SK-N-SH treated with all-trans-retinoic acid at 6 μM for 48 hours (cell line): ENCODE data around the gene MRRF.

ENCODE experiments used
- ATAC-seq: fragments of 200-7000 bp; cut with Tn5 transposase; 3 replicates; pipeline ENCODE4 v1.9.1; 2020; ENCODE audit warnings: mild to moderate bottlenecking, moderate library complexity
- BACH2 ChIP-seq: fragments of 250-450 bp; sonication (Bioruptor Pico); IDR thresholded peaks from 2 replicates; pipeline ENCODE4 v1.9.0; 2021; ENCODE audit warnings: mild to moderate bottlenecking, borderline replicate concordance
- CREB5 ChIP-seq: fragments of 250-450 bp; sonication (Bioruptor Pico); IDR thresholded peaks from 2 replicates; pipeline ENCODE4 v1.5.1; 2020; ENCODE audit warnings: low read depth, mild to moderate bottlenecking, moderate library complexity
- CSDC2 ChIP-seq: fragments of 250-450 bp; sonication (Bioruptor Pico); IDR thresholded peaks from 2 replicates; pipeline ENCODE4 v1.5.0; 2020; ENCODE audit warnings: mild to moderate bottlenecking, moderate library complexity
- CSRNP3 ChIP-seq: fragments of 250-450 bp; sonication (Bioruptor Pico); IDR thresholded peaks from 2 replicates; pipeline ENCODE4 v1.5.1; 2021; ENCODE audit warnings: mild to moderate bottlenecking, moderate library complexity
- ESRRG ChIP-seq: fragments of 250-450 bp; sonication (Bioruptor Pico); IDR thresholded peaks from 2 replicates; pipeline ENCODE4 v1.6.1; 2021; ENCODE audit warnings: mild to moderate bottlenecking
- GLIS3 ChIP-seq: fragments of 250-450 bp; sonication (Bioruptor Pico); IDR thresholded peaks from 2 replicates; pipeline ENCODE4 v1.5.0; 2020; ENCODE audit warnings: mild to moderate bottlenecking, moderate library complexity
- ISL1 ChIP-seq: fragments of 250-450 bp; sonication (Bioruptor Pico); IDR thresholded peaks from 2 replicates; pipeline ENCODE4 v2.1.2; 2022; ENCODE audit warnings: mild to moderate bottlenecking, moderate library complexity
- OSR1 ChIP-seq: fragments of 250-450 bp; sonication (Bioruptor Pico); IDR thresholded peaks from 2 replicates; pipeline ENCODE4 v1.8.0; 2022; ENCODE audit warnings: moderate library complexity, mild to moderate bottlenecking, inconsistent platforms
- PATZ1 ChIP-seq: fragments of 250-450 bp; sonication (Bioruptor Pico); IDR thresholded peaks from 2 replicates; pipeline ENCODE4 v1.8.0; 2020; ENCODE audit warnings: mild to moderate bottlenecking, moderate library complexity, borderline replicate concordance
- POU6F1 ChIP-seq: fragments of 250-450 bp; sonication (Bioruptor Pico); IDR thresholded peaks from 2 replicates; pipeline ENCODE4 v1.8.0; 2021; ENCODE audit warnings: low read depth, mild to moderate bottlenecking, moderate library complexity, borderline replicate concordance
- PPARA ChIP-seq: fragments of 250-450 bp; sonication (Bioruptor Pico); IDR thresholded peaks from 2 replicates; pipeline ENCODE4 v1.5.0; 2020; ENCODE audit warnings: mild to moderate bottlenecking, borderline replicate concordance
- RARB ChIP-seq: fragments of 250-450 bp; sonication (Bioruptor Pico); IDR thresholded peaks from 2 replicates; pipeline ENCODE4 v1.8.0; 2021; ENCODE audit warnings: mild to moderate bottlenecking, moderate library complexity
- SNAI2 ChIP-seq: fragments of 250-450 bp; sonication (Bioruptor Pico); IDR thresholded peaks from 2 replicates; pipeline ENCODE4 v1.5.0; 2020; ENCODE audit warnings: mild to moderate bottlenecking, moderate library complexity
- TCF4 ChIP-seq: fragments of 250-450 bp; sonication (Bioruptor Pico); IDR thresholded peaks from 2 replicates; pipeline ENCODE4 v1.8.0; 2021; ENCODE audit warnings: mild to moderate bottlenecking, moderate library complexity, borderline replicate concordance
- TOX ChIP-seq: fragments of 250-450 bp; sonication (Bioruptor Pico); IDR thresholded peaks from 2 replicates; pipeline ENCODE4 v1.8.0; 2021; ENCODE audit warnings: mild to moderate bottlenecking, moderate library complexity, borderline replicate concordance
- ZC3H10 ChIP-seq: fragments of 250-450 bp; sonication (Bioruptor Pico); IDR thresholded peaks from 2 replicates; pipeline ENCODE4 v1.5.1; 2021; ENCODE audit warnings: mild to moderate bottlenecking, moderate library complexity
- ZFP3 ChIP-seq: fragments of 250-450 bp; sonication (Bioruptor Pico); IDR thresholded peaks from 2 replicates; pipeline ENCODE4 v1.5.0; 2020; ENCODE audit warnings: mild to moderate bottlenecking, moderate library complexity
- ZFP30 ChIP-seq: fragments of 450-650 bp; formaldehyde crosslinking; IDR thresholded peaks from 2 replicates; pipeline ENCODE4 v1.5.0; 2022; ENCODE audit warnings: mild to moderate bottlenecking, moderate library complexity
- ZNF565 ChIP-seq: fragments of 450-650 bp; formaldehyde crosslinking; conservative IDR thresholded peaks from 2 replicates; pipeline ENCODE4 v1.5.0; 2020; ENCODE audit warnings: low read depth, mild to moderate bottlenecking, moderate library complexity
- ZNF70 ChIP-seq: fragments of 450-650 bp; formaldehyde crosslinking; IDR thresholded peaks from 2 replicates; pipeline ENCODE4 v1.5.0; 2020; ENCODE audit warnings: mild to moderate bottlenecking, moderate library complexity
- ZNF8 ChIP-seq: fragments of 450-650 bp; formaldehyde crosslinking; IDR thresholded peaks from 2 replicates; pipeline ENCODE4 v1.5.0; 2020; ENCODE audit warnings: mild to moderate bottlenecking, moderate library complexity

Gene MRRF

GRCh38 chr9:122334916-122335315, 70.2 kb downstream of the MRRF start:
- no peak for ATAC-seq
- TF ChIP-seq PPARA (CRISPR knock-in tag), result no peak
- TF ChIP-seq OSR1, result no peak
- TF ChIP-seq TOX (CRISPR knock-in tag), result no peak
- TF ChIP-seq CSRNP3 (CRISPR knock-in tag), result no peak
- TF ChIP-seq ZNF70 (CRISPR knock-in tag), result no peak
- TF ChIP-seq ESRRG, result no peak
- no peak for TF ChIP-seq ZFP30 (CRISPR knock-in tag)
- no peak for TF ChIP-seq PATZ1
- TF ChIP-seq ZNF565 (CRISPR knock-in tag), result no peak
- TF ChIP-seq ZFP3 (CRISPR knock-in tag), result no peak
- no peak for TF ChIP-seq ISL1 (CRISPR knock-in tag)
- no peak for TF ChIP-seq ZC3H10 (CRISPR knock-in tag)
- TF ChIP-seq RARB, result no peak
- no peak for TF ChIP-seq TCF4
- TF ChIP-seq, all 23 proteins: peak for 0

GRCh38 chr9:122336189-122336588, 71.5 kb downstream of the MRRF start:
- no peak for ATAC-seq
- TF ChIP-seq ISL1 (CRISPR knock-in tag) (no peak), TOX (CRISPR knock-in tag) (no peak), CSRNP3 (CRISPR knock-in tag) (no peak), RARB (no peak), TCF4 (no peak), ZFP30 (CRISPR knock-in tag) (no peak), GLIS3 (CRISPR knock-in tag) (no peak), ZNF565 (CRISPR knock-in tag) (no peak), ESRRG (no peak), PATZ1 (no peak), PPARA (CRISPR knock-in tag) (no peak), CSDC2 (no peak), SNAI2 (CRISPR knock-in tag) (no peak), ZFP3 (CRISPR knock-in tag) (no peak), CREB5 (CRISPR knock-in tag) (no peak), POU6F1 (CRISPR knock-in tag) (no peak), OSR1 (no peak), ZNF8 (CRISPR knock-in tag) (no peak), BACH2 (no peak)
